HG03095 (cell line): ENCODE results near the gene ASB2.
A peak's percentile ranks its signal among the peaks of the same experiment; 100 is the strongest.

ENCODE experiments used
- ATAC-seq: cut with Tn5 transposase; IDR thresholded peaks from one replicate; pipeline ENCODE4 v1.9.1; 2021; ENCODE audit warnings: moderate library complexity; ENCODE audit not compliant: unreplicated experiment

ASB2 gene

GRCh38 chr14:93980456-93981201 is 4.3 kb upstream of the ASB2 start:
- no peak for ATAC-seq

GRCh38 chr14:93978735-93979134 is 2.4 kb upstream of the ASB2 start:
- no peak for ATAC-seq

GRCh38 chr14:93977790-93978581 is 1.6 kb upstream of the ASB2 start:
- no peak for ATAC-seq

- no peak for ATAC-seq
Measured at GRCh38 chr14:93977171-93977570, 801 bp upstream of the ASB2 start.

GRCh38 chr14:93975791-93976476 is 436 bp downstream of the ASB2 start:
- peak; percentile 79 for ATAC-seq

GRCh38 chr14:93974833-93975232 is 1.5 kb downstream of the ASB2 start:
- no peak for ATAC-seq

- ATAC-seq, result no peak
Measured at GRCh38 chr14:93974299-93974698, 2.1 kb downstream of the ASB2 start.

- no peak for ATAC-seq
Measured at GRCh38 chr14:93973607-93974006, 2.8 kb downstream of the ASB2 start.

- no peak for ATAC-seq
Measured at GRCh38 chr14:93972618-93973205, 3.7 kb downstream of the ASB2 start.

- no peak for ATAC-seq
Measured at GRCh38 chr14:93971635-93972027, 4.7 kb downstream of the ASB2 start.

- ATAC-seq, result peak; percentile 28
Measured at GRCh38 chr14:93970965-93971634, 5.3 kb downstream of the ASB2 start.

- ATAC-seq, result no peak
Measured at GRCh38 chr14:93970585-93970964, 5.8 kb downstream of the ASB2 start.

- ATAC-seq, result no peak
Measured at GRCh38 chr14:93969082-93969828, 7.1 kb downstream of the ASB2 start.

GRCh38 chr14:93967637-93968250 is 8.6 kb downstream of the ASB2 start:
- ATAC-seq, result peak; percentile 48

- no peak for ATAC-seq
Measured at GRCh38 chr14:93965946-93966474, 10.4 kb downstream of the ASB2 start.

- ATAC-seq, result no peak
Measured at GRCh38 chr14:93965287-93965821, 11.0 kb downstream of the ASB2 start.

GRCh38 chr14:93964820-93965286 is 11.5 kb downstream of the ASB2 start:
- no peak for ATAC-seq

GRCh38 chr14:93964281-93964680 is 12.1 kb downstream of the ASB2 start:
- ATAC-seq, result no peak

- no peak for ATAC-seq
Measured at GRCh38 chr14:93963692-93964091, 12.7 kb downstream of the ASB2 start.
